AG10803 (cell line): ENCODE results near the gene MOB1A.

ENCODE experiments used
- DNase-seq: peaks from one replicate; pipeline ENCODE4 v3.0.0; 2010; ENCODE audit warnings: low read depth
- H3K4me3 ChIP-seq: 2 replicates; pipeline ENCODE4 v1.5.1; 2011; ENCODE audit warnings: mild to moderate bottlenecking, low read length, control low read depth
- CTCF ChIP-seq: conservative IDR thresholded peaks from 2 replicates; pipeline ENCODE4 v1.5.1; 2011; ENCODE audit warnings: mild to moderate bottlenecking, low read length, control low read depth, inconsistent platforms

Gene MOB1A

DNA sequence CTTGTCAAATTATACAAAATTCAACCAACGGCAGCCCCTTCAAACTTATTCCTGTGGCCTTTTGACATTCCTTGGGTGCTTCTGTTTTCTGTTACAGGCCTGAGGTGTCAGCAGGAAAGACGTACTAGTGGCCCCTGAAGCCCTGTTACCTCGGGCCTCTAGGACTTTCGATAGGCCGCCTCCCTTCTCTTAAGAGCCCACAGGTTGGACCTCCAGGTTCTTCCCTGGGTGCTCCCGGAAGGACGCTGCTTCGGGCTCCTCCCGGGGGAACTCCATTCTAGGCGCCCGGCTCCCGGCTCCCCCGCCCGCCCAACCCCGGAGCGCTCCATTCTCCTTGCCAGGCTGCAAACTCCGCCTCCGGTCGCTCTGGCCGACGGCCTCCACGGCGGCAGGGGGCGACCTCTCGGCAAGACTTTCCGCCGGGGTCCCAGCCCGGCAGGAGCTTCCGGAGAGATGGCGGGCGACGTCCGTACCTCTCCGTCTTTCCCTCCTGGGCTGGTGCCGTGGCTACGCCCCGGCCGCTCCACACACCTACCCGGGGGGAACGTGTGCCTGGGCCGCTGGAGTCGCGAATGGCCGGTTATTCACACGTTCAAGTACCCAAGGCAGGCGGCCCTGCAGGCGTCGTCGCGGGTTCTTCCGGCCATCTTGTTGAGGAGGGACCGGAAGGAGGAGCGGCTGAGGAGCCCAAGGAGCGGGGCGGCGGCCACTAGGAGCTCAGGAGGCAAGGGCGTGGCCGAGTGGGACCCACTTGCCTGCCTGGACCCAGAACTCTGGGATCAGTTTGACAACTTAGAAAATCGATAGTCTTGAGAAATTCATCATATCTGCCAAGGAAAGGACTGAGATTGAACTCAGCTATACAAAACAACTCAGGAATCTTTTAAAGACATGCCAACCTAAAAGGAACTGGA is 58.5 kb downstream of the MOB1A start:
- peak overlapping the region; percentile 81 for H3K4me3 ChIP-seq
- peak; percentile 81 for DNase-seq
- TF ChIP-seq CTCF, result peak; percentile 43; the same call in 1 of the 2 replicates

DNA sequence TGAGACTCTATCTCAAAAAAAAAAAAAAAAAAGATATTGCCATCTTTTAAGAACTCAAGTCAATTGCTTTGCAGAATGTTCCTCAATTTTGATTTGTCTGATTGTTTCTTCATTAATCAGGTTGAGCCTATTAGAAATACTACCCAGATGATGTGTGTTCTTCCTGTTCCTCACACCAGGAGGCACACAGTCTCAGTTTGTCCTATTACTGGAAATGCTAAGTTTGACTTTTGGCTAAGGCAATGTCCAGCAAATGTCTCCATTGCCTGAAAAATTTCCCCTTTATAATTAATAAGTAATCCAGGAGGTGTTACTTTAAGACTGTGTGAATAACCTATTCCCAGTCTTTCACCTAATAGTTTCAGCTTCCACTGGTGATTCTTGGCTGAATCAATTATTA is 59.3 kb downstream of the MOB1A start:
- no peak overlapping the region for H3K4me3 ChIP-seq
- DNase-seq, result peak; percentile 16
- peak; percentile 33 for TF ChIP-seq CTCF

GRCh38 chr2:74111380-74111779 is 67.3 kb downstream of the MOB1A start:
- no peak for DNase-seq
- no peak overlapping the region for H3K4me3 ChIP-seq
- no peak for TF ChIP-seq CTCF

- no peak overlapping the region for H3K4me3 ChIP-seq
- no peak for DNase-seq
- no peak for TF ChIP-seq CTCF
Observed at GRCh38 chr2:74110537-74110936, 68.1 kb downstream of the MOB1A start.

DNA sequence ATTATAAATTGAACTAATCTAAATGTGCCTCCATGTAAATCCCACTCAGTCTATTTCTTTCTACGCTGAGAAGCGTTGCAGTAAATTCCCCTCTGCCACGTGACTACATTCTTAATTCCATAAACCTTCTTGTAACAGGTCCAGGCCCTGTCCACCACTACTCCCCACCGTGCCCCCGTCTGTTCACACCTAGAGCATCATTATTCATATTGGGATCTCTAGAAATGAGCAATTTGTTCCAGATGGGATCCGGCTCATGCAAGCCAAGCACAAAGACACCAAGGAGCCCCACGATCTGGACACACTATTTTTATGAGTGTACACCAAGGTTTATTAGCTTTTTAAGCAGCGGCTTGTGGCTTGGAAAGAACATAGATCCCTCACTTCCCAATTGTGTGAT is 69.1 kb downstream of the MOB1A start:
- no peak for DNase-seq
- no peak for TF ChIP-seq CTCF

GRCh38 chr2:74107071-74107470 is 71.6 kb downstream of the MOB1A start:
- DNase-seq, result no peak
- no peak overlapping the region for H3K4me3 ChIP-seq
- TF ChIP-seq CTCF, result no peak

More for the DNA sequence above, 69.1 kb downstream of the MOB1A start:
- no peak overlapping the region for H3K4me3 ChIP-seq

- no peak for DNase-seq
- TF ChIP-seq CTCF, result no peak
- H3K4me3 ChIP-seq, result no peak overlapping the region
Observed at GRCh38 chr2:74105413-74105812, 73.3 kb downstream of the MOB1A start.
